ENCODE data around the gene LY6G5C.

Gene LY6G5C

DNA sequence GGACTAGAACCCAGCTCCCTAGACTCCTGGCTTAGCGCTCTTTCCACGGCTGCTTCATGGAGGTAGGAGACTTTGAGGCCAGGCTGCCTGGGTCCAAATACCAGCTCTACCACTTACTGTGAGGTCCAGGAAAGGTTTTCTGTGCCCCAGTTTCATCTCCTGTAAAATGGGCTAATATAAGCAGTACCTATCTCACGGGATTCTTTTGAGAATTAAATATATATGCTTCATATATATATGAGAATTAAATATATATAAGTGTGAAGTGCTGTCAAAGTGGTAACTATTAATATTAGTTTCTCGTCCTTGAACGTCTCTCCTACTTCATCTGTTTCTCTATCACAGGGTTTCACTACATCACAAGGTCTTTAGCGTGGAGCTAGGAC, 10.2 kb upstream of the LY6G5C start:
- DNase-seq = no peak

- peak in 1 of 2 donors; percentile 21 for DNase-seq
Observed at GRCh38 chr6:31690231-31691077, 9.6 kb upstream of the LY6G5C start.

- DNase-seq = no peak
Observed at GRCh38 chr6:31689249-31690110, 8.6 kb upstream of the LY6G5C start.

DNA sequence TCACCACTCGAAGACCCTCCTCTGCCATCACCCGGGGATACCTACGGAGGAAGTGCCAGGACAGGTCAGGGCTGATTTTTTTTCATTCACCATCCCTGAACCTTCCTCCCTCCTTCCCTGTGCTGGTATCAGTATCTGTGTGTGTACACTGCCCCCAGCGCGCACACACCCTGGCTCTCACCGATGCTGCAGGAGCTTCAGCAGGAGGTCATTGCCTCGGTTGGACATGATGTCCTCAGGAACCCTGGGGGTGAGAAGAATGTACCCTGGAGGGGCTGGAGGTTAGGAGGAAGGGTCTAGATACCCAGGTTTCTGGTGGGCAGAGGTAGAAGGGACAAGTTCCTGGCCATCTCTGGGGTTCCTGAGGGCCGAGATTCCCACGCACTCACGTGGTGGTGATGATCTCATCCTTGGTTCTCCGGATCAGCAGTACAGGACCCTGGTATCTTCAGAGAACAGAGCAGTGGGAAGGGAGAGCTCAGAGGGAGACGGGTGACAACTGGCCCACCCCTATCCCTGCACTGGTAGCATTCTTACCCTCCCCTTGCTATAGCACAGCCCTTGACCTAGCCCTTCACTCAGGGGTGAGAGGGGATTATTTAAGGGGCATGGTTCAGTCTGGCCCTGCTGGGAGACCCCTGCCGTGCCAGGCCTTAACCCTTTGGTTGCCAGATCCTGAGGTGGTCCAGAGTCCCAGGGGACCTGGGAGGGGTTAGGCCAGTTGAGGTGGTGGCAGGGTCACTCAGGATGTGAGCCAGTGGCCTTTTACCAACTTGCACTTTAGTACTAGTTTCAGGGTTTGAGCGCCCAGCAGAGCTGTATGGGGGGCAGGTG, 7.2 kb upstream of the LY6G5C start:
- no peak for DNase-seq

GRCh38 chr6:31687321-31687720, 6.5 kb upstream of the LY6G5C start:
- no peak for DNase-seq

GRCh38 chr6:31686483-31686882, 5.6 kb upstream of the LY6G5C start:
- DNase-seq = no peak

DNA sequence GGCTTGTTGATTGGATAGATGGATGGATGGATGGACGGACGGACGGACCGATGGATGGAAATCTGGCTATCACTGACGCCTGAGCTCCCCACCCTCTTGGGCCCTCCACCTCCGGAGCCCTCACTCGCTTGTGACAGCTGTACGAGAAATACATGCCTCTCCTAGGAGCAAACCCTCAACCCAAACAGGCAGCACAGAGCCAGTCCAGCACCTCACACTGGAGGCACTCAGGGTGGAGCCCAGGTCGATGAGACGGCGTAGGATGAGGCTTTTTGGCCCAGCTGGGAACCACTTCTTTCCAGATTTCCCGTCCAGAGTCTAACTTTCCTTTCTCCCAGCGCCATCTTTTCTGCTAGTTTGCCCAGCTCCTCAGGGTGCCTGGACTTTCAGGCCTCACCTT, 2.7 kb upstream of the LY6G5C start:
- DNase-seq = no peak

DNA sequence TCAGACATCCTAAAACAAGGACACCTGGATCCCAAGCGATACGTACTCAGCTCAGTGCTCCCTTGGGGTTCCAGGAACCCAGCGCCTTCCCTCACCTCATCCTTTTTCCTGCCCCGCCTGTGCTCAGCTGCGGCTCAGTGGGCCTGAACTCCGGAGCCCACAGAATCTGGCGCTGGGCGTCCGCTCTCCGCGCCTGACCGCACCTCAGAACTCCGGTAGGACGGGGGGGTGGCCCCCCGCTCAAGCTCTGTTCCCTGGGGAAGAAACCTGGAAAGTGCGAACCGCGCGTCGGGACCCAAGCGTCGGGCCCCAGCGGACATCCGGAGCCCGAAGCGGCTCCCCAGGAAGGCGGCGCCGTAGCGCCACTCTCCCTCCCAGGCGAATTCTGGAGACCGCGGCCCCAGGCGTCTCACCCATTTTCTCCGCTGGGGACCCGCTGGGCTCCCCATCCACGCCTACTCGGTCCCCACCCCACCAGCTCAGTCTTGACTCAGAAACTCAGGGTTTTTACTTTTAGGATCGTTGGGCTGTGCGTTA, 336 bp upstream of the LY6G5C start:
- peak; percentile 40 to 47 for DNase-seq

GRCh38 chr6:31677955-31678354, 2.9 kb downstream of the LY6G5C start:
- no peak for DNase-seq

GRCh38 chr6:31676904-31677303, 4.0 kb downstream of the LY6G5C start:
- no peak for DNase-seq

- no peak for DNase-seq
Observed at GRCh38 chr6:31676322-31676903, 4.5 kb downstream of the LY6G5C start.

DNA sequence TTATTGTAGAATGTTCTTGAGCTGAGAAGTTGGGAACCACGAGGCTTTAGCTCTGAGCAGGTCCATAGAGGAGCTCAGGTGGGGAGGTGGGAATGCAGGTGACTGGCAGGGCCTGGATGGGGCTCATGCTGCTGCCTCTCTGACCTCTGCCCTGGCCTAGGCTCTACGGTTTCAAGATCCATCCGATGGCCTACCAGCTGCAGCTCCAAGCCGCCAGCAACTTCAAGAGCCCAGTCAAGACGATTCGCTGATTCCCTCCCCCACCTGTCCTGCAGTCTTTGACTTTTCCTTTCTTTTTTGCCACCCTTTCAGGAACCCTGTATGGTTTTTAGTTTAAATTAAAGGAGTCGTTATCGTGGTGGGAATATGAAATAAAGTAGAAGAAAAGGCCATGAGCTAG, 11.2 kb downstream of the LY6G5C start, which contains the start of gene LY6G5B:
LY6G5B (plus strand) TSS at position 301 of the 400 bp plus-strand sequence. CDS start 975 bp downstream, outside the sequence.
- no peak for DNase-seq

DNA sequence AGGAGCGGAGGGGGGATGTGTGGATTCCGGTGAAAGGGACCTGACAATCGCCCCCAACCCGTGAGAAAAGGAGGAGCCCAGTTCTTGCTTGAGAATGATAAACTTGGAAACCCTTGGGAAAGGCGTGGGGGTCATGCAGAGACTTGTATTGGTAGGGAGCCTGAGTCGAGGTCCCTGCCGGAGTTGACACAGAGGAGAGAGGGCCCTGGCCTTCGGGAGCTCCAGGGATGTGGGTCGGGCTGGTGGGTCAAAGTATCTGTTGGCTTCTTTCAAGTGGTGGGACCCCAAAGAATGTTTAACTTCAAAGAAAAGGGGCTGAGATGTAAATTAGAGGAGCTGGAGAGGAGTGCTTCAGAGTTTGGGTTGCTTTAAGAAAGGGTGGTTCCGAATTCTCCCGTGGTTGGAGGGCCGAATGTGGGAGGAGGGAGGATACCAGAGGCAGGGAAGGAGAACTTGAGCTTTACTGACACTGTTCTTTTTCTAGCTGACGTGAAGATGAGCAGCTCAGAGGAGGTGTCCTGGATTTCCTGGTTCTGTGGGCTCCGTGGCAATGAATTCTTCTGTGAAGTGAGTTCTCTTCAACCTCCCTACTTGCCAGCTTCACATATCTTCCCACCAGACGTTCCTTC, 14.4 kb downstream of the LY6G5C start:
- DNase-seq = peak; percentile 71 to 83

DNA sequence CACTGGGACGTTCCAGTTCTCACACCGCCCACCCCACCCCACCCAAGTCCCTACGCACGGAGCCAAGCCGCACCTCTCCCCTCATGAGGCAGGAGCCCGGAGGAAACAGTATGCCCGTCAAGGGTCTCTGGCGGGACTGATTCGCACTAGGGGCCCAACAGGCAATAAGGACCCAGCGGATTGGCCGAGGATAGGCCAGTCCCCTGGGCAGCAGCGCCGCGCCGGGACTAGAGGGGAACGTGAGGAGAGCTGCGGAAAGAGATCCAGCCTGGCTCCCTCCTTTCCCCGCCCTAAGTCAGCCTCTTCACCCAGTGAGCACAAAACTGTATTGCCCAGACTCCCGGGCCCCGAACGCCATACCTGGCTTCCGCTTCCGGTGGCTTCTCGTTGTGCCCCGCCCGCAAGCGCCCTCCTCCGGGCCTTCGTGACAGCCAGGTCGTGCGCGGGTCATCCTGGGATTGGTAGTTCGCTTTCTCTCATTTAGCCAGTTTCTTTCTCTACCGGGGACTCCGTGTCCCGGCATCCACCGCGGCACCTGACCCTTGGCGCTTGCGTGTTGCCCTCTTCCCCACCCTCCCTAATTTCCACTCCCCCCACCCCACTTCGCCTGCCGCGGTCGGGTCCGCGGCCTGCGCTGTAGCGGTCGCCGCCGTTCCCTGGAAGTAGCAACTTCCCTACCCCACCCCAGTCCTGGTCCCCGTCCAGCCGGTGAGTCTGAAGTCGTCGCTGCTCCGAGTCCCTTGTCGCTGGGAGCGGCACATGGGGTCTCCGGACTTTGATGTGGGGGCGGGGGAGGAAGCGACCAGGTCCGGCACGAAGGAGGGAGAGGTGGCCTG, 15.1 kb downstream of the LY6G5C start, which contains the start of gene CSNK2B:
CSNK2B (plus strand) TSS at position 580 of the 836 bp plus-strand sequence. CDS start 752 bp downstream, outside the sequence.
- DNase-seq = peak; percentile 98 to 99

DNA sequence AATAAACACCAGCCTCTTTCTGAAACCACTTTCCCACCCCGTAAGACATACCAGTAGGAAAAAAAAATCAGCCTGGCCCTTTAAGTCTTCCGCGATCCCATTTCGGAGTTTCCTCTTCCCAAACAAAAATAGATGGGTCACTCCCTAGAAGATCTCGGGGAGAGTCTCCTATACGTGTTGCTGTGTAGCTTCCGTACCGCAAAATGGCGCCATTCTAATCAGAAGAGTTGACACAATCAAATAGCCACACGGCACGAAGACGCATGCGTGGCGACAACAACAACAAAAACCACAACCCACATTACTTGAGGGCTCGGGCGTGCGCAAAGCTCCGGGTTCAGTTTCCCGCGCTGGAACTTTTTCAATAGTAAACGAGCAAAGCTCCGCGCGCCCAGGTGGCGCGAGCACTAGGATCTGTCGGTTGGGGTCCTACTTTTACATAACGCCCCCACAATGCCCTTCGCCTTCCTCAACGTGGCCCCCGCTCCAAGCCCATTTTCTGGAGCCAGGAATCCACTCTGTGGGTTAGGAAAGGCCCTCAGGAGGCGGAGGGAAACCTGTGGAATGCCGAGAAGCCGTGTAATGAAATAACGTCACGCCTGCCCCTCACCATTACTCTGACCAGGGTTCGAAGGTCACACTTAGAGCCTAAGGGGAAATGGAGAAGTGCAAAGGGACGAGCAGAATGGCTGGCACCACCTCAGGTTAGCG, 15.9 kb downstream of the LY6G5C start, which contains the start of gene GPANK1:
GPANK1 (minus strand) TSS at position 208 of the 711 bp plus-strand sequence. CDS start 519 bp downstream, outside the sequence.
- DNase-seq = peak; percentile 95 to 97

GRCh38 chr6:31663961-31664789, 16.7 kb downstream of the LY6G5C start:
- DNase-seq = no peak

- peak; percentile 26 to 29 for DNase-seq
Observed at GRCh38 chr6:31663126-31663960, 17.5 kb downstream of the LY6G5C start.

Measured in inflammatory macrophage (primary cell).